GM19438 (cell line): Measurements from ENCODE around the gene MBD3L2.
"Not testable (repeated sequence)": the region's sequence is repeated elsewhere in the genome, so short reads cannot be mapped to it uniquely, and the experiment has no call there.

Experiments used
- ATAC-seq: cut with Tn5 transposase; IDR thresholded peaks from one replicate; pipeline ENCODE4 v1.9.1; 2021; ENCODE audit warnings: low read depth; ENCODE audit not compliant: unreplicated experiment

Gene MBD3L2

GRCh38 chr19:7049021-7049420 lies at the start of gene MBD3L2:
MBD3L2 (plus strand) TSS chr19:7049321; CDS start chr19:7049374, 53 bp downstream.
- ATAC-seq = not testable (repeated sequence)

- no peak for ATAC-seq
Observed at GRCh38 chr19:6999933-7000332, 49.2 kb upstream of the MBD3L2 start.

GRCh38 chr19:7000333-7000732 lies 48.8 kb upstream of the MBD3L2 start:
- no peak for ATAC-seq

- ATAC-seq = no peak
Observed at GRCh38 chr19:7000816-7001215, 48.3 kb upstream of the MBD3L2 start.

GRCh38 chr19:7004313-7004931 lies 44.7 kb upstream of the MBD3L2 start:
- no peak for ATAC-seq

GRCh38 chr19:7006135-7006704 lies 42.9 kb upstream of the MBD3L2 start:
- ATAC-seq = no peak

GRCh38 chr19:7007859-7008258 lies 41.3 kb upstream of the MBD3L2 start:
- ATAC-seq = no peak

- ATAC-seq = no peak
Observed at GRCh38 chr19:7010722-7011593, 38.2 kb upstream of the MBD3L2 start.

- no peak for ATAC-seq
Observed at GRCh38 chr19:7013678-7014077, 35.4 kb upstream of the MBD3L2 start.

- no peak for ATAC-seq
Observed at GRCh38 chr19:7018828-7019227, 30.3 kb upstream of the MBD3L2 start.

- ATAC-seq = not testable (repeated sequence)
Observed at GRCh38 chr19:7021331-7021730, 27.8 kb upstream of the MBD3L2 start, which contains the start of gene MBD3L2B. MBD3L2B (minus strand) TSS chr19:7021431; CDS start chr19:7021397, 34 bp downstream.

GRCh38 chr19:7028790-7029189 lies 20.3 kb upstream of the MBD3L2 start:
- not testable (repeated sequence) for ATAC-seq

GRCh38 chr19:7030278-7030677 lies 18.8 kb upstream of the MBD3L2 start, which contains the start of gene MBD3L5:
MBD3L5 (plus strand) TSS chr19:7030578; CDS start chr19:7030612, 34 bp downstream.
- ATAC-seq = not testable (repeated sequence)

- ATAC-seq = not testable (repeated sequence)
Observed at GRCh38 chr19:7040079-7040478, 9.0 kb upstream of the MBD3L2 start, which contains the start of gene MBD3L4. MBD3L4 (minus strand) TSS chr19:7040179; CDS start chr19:7040144, 35 bp downstream.

- not testable (repeated sequence) for ATAC-seq
Observed at GRCh38 chr19:7041563-7041962, 7.6 kb upstream of the MBD3L2 start.

- not testable (repeated sequence) for ATAC-seq
Observed at GRCh38 chr19:7051421-7051820, 2.3 kb downstream of the MBD3L2 start.

- ATAC-seq = not testable (repeated sequence)
Observed at GRCh38 chr19:7052896-7053295, 3.8 kb downstream of the MBD3L2 start.

GRCh38 chr19:7054635-7055368 lies 5.7 kb downstream of the MBD3L2 start:
- ATAC-seq = not testable (repeated sequence)

GRCh38 chr19:7055679-7056078 lies 6.6 kb downstream of the MBD3L2 start:
- ATAC-seq = not testable (repeated sequence)

- ATAC-seq = not testable (repeated sequence)
Observed at GRCh38 chr19:7056371-7056770, 7.2 kb downstream of the MBD3L2 start.
